Measurements from ENCODE around the gene PFKFB2. TPM values are rescaled to one million over a fixed set of nuclear protein-coding genes. Genes with fewer than 3 reads are reported as not detected.
"Not testable (repeated sequence)": the region's sequence is repeated elsewhere in the genome, so short reads cannot be mapped to it uniquely, and the experiment has no call there.

Gene PFKFB2
- total and polyA plus RNA-seq, 8 donors: 4.4 to 28.5 (median 10.4) TPM

DNA sequence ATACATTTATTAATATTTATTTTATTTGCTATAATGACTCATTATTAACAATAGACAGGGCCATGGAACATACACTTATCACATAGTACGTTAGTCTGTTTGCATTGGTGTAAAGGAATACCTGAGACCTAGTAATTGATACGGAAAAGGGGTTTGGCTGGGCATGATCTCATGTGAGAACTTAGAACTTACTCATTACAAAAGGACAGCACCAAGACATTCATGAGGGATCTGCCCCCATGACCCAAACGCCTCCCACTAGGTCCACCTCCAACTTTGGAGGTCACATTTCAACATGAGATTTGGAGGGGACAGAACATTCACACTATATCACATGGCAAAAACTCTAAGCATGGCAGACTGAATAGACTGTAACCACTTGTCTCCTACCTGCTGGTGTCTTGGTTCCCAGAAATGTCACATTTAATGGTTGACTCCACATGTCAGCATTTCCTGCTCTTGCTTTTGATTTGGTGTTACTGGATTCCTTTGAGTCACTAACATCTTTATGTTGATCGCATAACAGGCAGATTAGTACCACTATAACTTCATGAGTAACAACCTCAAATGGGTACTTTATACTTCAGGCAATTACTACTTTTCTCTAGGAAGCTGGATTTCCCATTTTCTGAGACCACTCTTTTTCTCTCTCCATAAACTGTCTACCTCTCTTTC lies 17.1 kb upstream of the PFKFB2 start:
- H3K36me3 ChIP-seq: no peaks in the 10 kb centered on the region
- DNase-seq (no peak), FAIRE-seq (no peak), ATAC-seq (no peak)
- TF ChIP-seq, protein P1, sequence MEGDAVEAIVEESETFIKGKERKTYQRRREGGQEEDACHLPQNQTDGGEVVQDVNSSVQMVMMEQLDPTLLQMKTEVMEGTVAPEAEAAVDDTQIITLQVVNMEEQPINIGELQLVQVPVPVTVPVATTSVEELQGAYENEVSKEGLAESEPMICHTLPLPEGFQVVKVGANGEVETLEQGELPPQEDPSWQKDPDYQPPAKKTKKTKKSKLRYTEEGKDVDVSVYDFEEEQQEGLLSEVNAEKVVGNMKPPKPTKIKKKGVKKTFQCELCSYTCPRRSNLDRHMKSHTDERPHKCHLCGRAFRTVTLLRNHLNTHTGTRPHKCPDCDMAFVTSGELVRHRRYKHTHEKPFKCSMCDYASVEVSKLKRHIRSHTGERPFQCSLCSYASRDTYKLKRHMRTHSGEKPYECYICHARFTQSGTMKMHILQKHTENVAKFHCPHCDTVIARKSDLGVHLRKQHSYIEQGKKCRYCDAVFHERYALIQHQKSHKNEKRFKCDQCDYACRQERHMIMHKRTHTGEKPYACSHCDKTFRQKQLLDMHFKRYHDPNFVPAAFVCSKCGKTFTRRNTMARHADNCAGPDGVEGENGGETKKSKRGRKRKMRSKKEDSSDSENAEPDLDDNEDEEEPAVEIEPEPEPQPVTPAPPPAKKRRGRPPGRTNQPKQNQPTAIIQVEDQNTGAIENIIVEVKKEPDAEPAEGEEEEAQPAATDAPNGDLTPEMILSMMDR (IDR thresholded peaks at IDR 0.05): no peak
- no peak overlapping the region for H3K4me3 ChIP-seq
- no peaks in the 10 kb centered on the region for H3K27me3 ChIP-seq
- H3K9me3 ChIP-seq: no peaks in the 10 kb centered on the region
- H3K4me1 ChIP-seq: peaks cover 6 to 21% (median 19%) of the 10 kb centered on the region in 3 donors
- 79 to 86% methylated on average over 4 of the region's 4 CpGs for WGBS, 2 donors
- intact Hi-C loops (cut with DNase I): no loop called here
- H3K27ac ChIP-seq: no peak overlapping the region

DNA sequence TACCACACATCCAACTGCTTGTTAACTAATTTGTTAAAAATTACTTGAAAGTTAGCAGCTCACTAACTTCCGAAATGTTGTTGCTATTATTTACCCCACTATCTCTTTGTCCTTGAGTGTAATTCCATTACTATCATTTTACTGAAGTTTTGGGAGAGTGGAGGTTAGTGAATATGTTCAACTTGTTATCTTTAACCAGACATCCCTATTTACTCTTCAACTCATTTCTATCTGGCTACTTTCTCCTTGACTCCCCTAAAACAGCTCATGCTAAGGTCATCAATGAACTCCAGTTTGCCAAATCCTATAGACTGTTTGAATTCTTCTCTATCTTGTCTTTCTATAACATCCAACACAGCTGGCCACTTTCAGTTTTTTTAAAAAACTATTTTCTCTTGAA lies 16.2 kb upstream of the PFKFB2 start:
- Histone ChIP-seq H3K9me3 (no peaks in the 10 kb centered on the region), H3K4me1 (peaks cover 6 to 21% (median 17%) of the 10 kb centered on the region in 3 donors), H3K27ac (no peak overlapping the region), H3K36me3 (no peaks in the 10 kb centered on the region), H3K27me3 (no peaks in the 10 kb centered on the region), H3K4me3 (no peak overlapping the region)
- ATAC-seq (no peak), DNase-seq (no peak), FAIRE-seq (no peak)
- TF ChIP-seq, protein P1 (IDR thresholded peaks at IDR 0.05): no peak
- 79 to 82% methylated on average over 1 of the region's 1 CpG for WGBS, 2 donors
- intact Hi-C loops (cut with DNase I): no loop called here

DNA sequence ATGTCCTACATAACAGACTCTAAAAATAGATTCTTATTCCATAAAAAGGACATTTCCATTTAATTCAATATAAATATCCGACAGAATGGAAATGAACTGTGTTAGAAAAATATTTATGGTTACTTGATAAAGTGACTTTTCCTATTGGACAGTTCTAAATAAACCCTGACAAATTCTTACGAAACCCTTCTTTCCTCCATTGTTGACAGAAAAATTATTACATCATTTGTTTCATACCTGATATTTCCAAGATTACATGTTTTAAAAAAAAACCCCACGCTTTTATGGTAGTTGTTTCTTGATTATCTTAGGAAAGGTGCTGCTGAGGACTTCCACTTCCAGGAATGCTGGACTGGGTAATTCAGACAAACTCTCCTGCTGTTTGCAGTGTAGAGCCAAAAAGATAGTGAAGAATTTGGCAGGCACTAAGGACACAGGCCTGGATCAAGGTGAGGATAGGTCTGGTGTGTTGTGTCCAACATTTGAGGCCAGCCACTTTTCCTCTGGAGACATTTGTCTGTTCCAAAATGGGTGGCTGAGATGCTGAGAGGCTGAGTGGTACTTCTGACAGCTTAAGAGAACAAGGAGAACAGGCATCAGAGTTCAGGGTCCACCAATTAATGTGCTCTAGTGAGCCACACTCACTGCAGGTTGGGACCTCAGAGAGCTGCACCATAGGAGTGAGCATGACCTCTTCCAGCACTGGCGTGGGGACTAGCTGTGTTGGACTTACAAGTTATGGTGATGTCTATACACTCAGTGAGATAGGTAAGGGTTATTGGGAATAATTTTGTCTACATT lies 13.5 kb upstream of the PFKFB2 start:
- DNase-seq: no peak
- TF ChIP-seq, protein P1 (IDR thresholded peaks at IDR 0.05): no peak
- intact Hi-C loops (cut with DNase I): no loop called here
- Histone ChIP-seq H3K27me3 (no peaks in the 10 kb centered on the region), H3K4me3 (no peak overlapping the region), H3K36me3 (no peaks in the 10 kb centered on the region), H3K9me3 (no peaks in the 10 kb centered on the region), H3K27ac (peak overlapping the region in 3 of 4 donors; percentile 16 to 69 (median 36)), H3K4me1 (peaks cover 0 to 12% (median 7%) of the 10 kb centered on the region in 3 donors)
- 29 to 38% methylated on average over 4 of the region's 4 CpGs for WGBS, 2 donors
- ATAC-seq: peak; percentile 79 to 95 (median 88)
- FAIRE-seq: no peak

DNA sequence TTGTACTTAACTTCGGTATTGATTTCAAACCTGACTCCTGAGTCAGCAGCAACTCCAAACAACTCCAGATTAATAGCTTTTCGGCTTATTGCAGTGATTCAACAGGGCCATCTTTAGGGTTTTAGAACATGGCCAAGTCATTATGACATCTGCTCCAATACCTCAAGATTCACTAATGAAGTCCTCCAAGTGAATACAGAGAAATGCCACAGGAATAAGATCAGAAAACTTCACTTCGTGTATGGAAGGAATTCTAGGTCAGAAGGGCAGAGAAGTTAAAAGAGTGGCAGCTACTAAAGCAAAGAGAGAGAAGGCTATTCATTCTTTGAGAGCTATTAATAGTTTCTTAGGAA lies 12.9 kb upstream of the PFKFB2 start:
- intact Hi-C loops (cut with DNase I): no loop called here

DNA sequence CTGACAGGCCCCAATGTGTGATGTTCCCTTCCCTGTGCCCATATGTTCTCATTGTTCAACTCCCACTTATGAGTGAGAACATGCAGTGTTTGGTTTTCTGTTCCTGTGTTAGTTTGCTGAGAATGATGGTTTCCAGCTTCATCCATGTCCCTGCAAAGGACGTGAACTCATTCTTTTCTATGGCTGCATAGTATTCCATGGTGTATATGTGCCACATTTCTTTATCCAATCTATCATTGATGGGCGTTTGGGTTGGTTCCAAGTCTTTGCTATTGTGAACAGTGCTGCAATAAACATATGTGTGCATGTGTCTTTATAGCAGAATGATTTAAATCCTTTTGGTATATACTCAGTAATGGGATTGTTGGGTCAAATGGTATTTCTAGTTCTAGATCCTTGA lies 11.7 kb upstream of the PFKFB2 start:
- not testable (repeated sequence) for ATAC-seq, DNase-seq, FAIRE-seq

More for the DNA sequence above, 12.9 kb upstream of the PFKFB2 start:
- Histone ChIP-seq H3K4me1 (peaks cover 0 to 12% (median 7%) of the 10 kb centered on the region in 3 donors), H3K27me3 (no peaks in the 10 kb centered on the region), H3K36me3 (no peaks in the 10 kb centered on the region), H3K4me3 (no peak overlapping the region), H3K27ac (peak overlapping the region in 1 of 4 donors; percentile 69), H3K9me3 (no peaks in the 10 kb centered on the region)
- TF ChIP-seq, protein P1 (IDR thresholded peaks at IDR 0.05): no peak
- 27 to 34% methylated on average over 3 of the region's 3 CpGs for WGBS, 2 donors
- ATAC-seq: peak in 1 of 4 donors; percentile 10
- no peak for DNase-seq
- FAIRE-seq: no peak

More for the DNA sequence above, 11.7 kb upstream of the PFKFB2 start:
- H3K4me3 ChIP-seq; H3K27ac ChIP-seq; intact Hi-C loops (cut with DNase I); H3K9me3 ChIP-seq; H3K36me3 ChIP-seq; H3K27me3 ChIP-seq: not testable (repeated sequence)
- H3K4me1 ChIP-seq: peaks cover 5 to 20% (median 14%) of the 10 kb centered on the region in 3 donors
- 75 to 89% methylated on average over 2 of the region's 2 CpGs for WGBS, 2 donors

Data from pancreas (tissue), 10 donors.